Activated naive CD8-positive, alpha-beta T cell treated with anti-CD3 and anti-CD28 coated beads, Interleukin-2, amount 50 U/mL, for 24 hours (primary cell): ENCODE measurements around the gene OMD.
"Not testable (repeated sequence)": the region's sequence is repeated elsewhere in the genome, so short reads cannot be mapped to it uniquely, and the experiment has no call there.

ENCODE experiments used
- ATAC-seq: fragments of 150-1000 bp; cut with Tn5 transposase; one replicate; pipeline ENCODE4 v1.10.0; 2021
- DNase-seq: peaks from one replicate; pipeline ENCODE4 v3.0.0; 2021
- H3K27ac Mint-ChIP-seq: one replicate; pipeline ENCODE4 v1.8.0; 2021; ENCODE audit warnings: mild to moderate bottlenecking, mixed read lengths
- H3K27me3 Mint-ChIP-seq: one replicate; pipeline ENCODE4 v1.8.0; 2021; ENCODE audit warnings: mixed read lengths
- H3K36me3 Mint-ChIP-seq: one replicate; pipeline ENCODE4 v1.8.0; 2021; ENCODE audit warnings: low read depth, mixed read lengths
- H3K4me1 Mint-ChIP-seq: one replicate; pipeline ENCODE4 v1.8.0; 2021; ENCODE audit warnings: mixed read lengths
- H3K4me3 Mint-ChIP-seq: one replicate; pipeline ENCODE4 v1.8.0; 2021; ENCODE audit warnings: mild to moderate bottlenecking, moderate library complexity, mixed read lengths
- H3K9me3 Mint-ChIP-seq: one replicate; pipeline ENCODE4 v1.8.0; 2021; ENCODE audit warnings: mixed read lengths

OMD gene

DNA sequence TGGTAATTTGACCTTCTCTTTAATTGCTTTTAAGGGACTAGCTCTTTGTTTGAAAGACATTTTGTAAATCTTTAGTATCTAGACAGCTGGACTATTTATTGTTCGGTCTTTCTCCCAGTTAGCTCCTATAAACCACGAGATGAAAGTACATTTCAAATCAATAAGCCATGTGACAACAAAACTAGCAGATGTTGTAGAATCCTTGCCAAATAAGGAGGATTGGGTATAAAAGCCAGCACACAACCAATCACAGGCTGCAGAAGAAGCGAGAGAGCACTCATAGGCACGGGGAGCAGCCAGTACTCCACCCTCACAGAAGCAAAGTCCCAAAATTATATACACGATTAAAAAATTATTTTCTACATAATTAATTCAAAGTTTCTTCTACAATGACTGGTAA lies 8.1 kb upstream of the OMD start:
- no peak overlapping the region for H3K4me3 Mint-ChIP-seq
- H3K9me3 Mint-ChIP-seq: no peaks in the 10 kb centered on the region
- H3K27me3 Mint-ChIP-seq: no peaks in the 10 kb centered on the region
- peaks cover 7% of the 10 kb centered on the region for H3K36me3 Mint-ChIP-seq
- ATAC-seq (no peak), DNase-seq (no peak)
- no peak overlapping the region for H3K27ac Mint-ChIP-seq
- no peaks in the 10 kb centered on the region for H3K4me1 Mint-ChIP-seq

DNA sequence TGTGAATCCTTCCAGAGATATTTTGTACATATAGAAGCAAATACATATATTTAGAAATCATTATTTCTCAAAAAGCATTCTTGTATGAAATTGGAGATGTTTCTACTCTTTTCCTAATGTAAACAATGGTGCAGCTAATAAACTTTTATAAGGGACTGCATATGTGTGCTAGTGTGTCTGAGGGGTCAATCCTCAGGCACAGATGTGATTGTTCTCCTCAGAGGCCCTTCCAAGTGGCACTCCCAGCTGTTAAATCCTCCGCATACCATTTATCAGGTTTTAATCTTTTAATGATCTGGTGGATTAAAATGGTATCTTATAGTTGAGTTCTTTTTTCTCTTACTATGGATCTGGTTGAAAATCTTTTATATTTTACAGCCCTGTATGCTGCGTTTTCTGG lies 5.6 kb upstream of the OMD start:
- Mint-ChIP-seq H3K4me3 (no peak overlapping the region), H3K9me3 (no peaks in the 10 kb centered on the region), H3K36me3 (peaks cover 7% of the 10 kb centered on the region), H3K27me3 (no peaks in the 10 kb centered on the region), H3K27ac (no peak overlapping the region), H3K4me1 (no peaks in the 10 kb centered on the region)
- ATAC-seq: no peak
- DNase-seq: no peak

- Mint-ChIP-seq H3K27ac (no peak overlapping the region), H3K36me3 (peaks cover 5% of the 10 kb centered on the region), H3K4me3 (no peak overlapping the region), H3K9me3 (no peaks in the 10 kb centered on the region), H3K27me3 (no peaks in the 10 kb centered on the region), H3K4me1 (no peaks in the 10 kb centered on the region)
- ATAC-seq (no peak), DNase-seq (no peak)
Measured at GRCh38 chr9:92426501-92427145, 2.4 kb upstream of the OMD start.

DNA sequence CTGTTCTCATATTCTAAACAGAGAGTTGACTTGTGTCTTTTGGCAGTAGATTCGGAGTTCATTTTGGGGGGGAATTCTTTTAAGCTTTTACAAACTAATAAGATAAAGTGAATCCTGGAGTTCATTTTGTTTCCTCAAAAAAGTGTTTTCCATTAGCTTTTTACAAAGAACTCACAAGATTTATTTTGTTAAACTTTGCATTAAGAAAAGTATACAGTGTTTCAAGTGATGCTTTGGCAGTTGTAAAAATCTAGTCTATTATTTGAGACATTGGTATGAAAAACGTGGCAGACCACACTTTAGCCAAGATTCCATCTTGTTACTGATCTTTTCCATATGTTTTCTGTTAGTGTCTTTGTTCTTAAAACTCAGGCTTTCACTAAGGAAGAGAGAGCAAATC lies 1.2 kb upstream of the OMD start:
- no peak overlapping the region for H3K27ac Mint-ChIP-seq
- no peaks in the 10 kb centered on the region for H3K4me1 Mint-ChIP-seq
- no peak for ATAC-seq
- no peaks in the 10 kb centered on the region for H3K27me3 Mint-ChIP-seq
- H3K9me3 Mint-ChIP-seq: no peaks in the 10 kb centered on the region
- no peak overlapping the region for H3K4me3 Mint-ChIP-seq
- peaks cover 3% of the 10 kb centered on the region for H3K36me3 Mint-ChIP-seq
- DNase-seq: no peak

DNA sequence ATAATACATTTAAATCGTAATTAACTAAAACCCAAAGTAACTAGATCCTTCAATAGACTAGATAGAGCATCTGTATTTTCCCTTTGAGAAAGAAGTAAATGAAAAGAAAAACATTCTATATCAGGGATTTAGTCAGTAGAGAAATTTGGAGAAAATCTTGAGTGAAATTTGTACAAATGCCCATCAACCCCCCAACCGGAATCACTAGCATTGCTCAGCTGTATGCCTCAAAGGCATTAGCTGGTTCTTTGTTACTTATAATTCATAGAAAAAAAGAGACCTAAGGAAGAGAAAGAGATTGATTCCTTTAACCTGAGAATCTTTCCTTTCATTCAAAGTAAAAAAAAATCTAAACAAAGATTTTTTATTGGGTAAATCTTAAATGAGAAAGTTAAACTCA lies 659 bp downstream of the OMD start:
- Mint-ChIP-seq H3K4me3 (no peak overlapping the region), H3K27me3 (no peaks in the 10 kb centered on the region), H3K36me3 (no peaks in the 10 kb centered on the region), H3K4me1 (no peaks in the 10 kb centered on the region), H3K9me3 (no peaks in the 10 kb centered on the region), H3K27ac (no peak overlapping the region)
- no peak for DNase-seq
- ATAC-seq: no peak

- no peak for ATAC-seq
Measured at GRCh38 chr9:92422611-92423338, 1.5 kb downstream of the OMD start.

DNA sequence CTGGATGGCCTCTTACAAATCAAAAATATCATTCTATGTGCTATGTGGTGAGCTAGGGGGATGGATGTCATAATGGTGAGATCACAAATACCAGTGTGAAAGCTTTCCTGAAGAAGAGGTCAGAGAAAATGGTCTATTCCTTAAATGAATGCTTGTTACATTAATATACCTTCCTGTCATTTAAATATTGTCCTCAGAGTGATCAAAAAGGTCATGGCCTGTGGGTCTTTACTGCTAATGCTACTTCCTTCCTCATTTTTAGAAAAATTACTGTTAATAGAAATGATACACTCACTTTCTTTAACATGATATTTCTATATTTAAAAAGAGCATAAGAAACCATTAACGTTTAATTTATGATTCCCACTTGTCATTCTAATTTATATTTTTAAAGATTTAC lies 9.7 kb downstream of the OMD start:
- DNase-seq: no peak
- ATAC-seq: no peak
- H3K36me3 Mint-ChIP-seq: no peaks in the 10 kb centered on the region
- no peak overlapping the region for H3K27ac Mint-ChIP-seq
- no peaks in the 10 kb centered on the region for H3K4me1 Mint-ChIP-seq
- H3K27me3 Mint-ChIP-seq: no peaks in the 10 kb centered on the region
- no peaks in the 10 kb centered on the region for H3K9me3 Mint-ChIP-seq
- H3K4me3 Mint-ChIP-seq: no peak overlapping the region

More at GRCh38 chr9:92422611-92423338, 1.5 kb downstream of the OMD start:
- DNase-seq: no peak
- no peaks in the 10 kb centered on the region for H3K36me3 Mint-ChIP-seq
- no peaks in the 10 kb centered on the region for H3K4me1 Mint-ChIP-seq
- no peaks in the 10 kb centered on the region for H3K9me3 Mint-ChIP-seq
- no peak overlapping the region for H3K27ac Mint-ChIP-seq
- H3K27me3 Mint-ChIP-seq: no peaks in the 10 kb centered on the region
- H3K4me3 Mint-ChIP-seq: no peak overlapping the region

GRCh38 chr9:92411157-92411556 lies 13.1 kb downstream of the OMD start:
- H3K36me3 Mint-ChIP-seq, H3K4me3 Mint-ChIP-seq, H3K27me3 Mint-ChIP-seq, ATAC-seq, H3K27ac Mint-ChIP-seq, H3K9me3 Mint-ChIP-seq, DNase-seq: not testable (repeated sequence)
- peaks cover 12% of the 10 kb centered on the region for H3K4me1 Mint-ChIP-seq

DNA sequence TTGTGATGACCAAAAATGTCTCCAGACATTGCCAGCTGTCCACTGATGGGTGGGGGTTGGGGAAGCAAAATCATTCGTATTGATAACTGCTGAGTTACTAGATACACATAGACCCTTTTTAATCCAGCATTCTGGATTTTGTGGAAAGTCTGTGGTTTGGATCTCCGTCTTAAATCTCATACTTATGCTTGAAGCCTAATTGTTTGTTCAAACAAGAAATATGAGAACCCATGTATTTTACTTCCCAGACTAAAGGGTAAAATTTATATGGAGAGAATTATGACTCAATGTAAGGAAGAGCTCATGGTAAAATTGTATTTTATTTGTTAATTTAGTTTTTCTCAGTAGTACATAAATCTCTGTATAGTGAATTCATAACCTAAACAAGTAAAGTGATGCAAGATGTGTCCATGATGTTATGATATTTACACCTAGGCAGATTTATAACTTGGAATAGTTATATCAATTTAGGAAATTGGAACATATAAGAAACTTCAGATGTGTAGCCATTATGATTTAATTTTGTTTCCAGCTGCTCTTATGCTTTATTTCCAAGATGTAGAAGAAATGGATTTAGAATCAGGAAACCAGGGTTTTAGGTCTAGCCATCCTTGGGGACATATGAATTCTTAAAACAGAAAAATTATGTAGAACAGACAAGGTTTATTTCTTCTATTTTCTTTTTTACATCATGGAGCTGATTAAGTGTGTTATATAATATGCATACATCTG lies 15.4 kb downstream of the OMD start:
- H3K9me3 Mint-ChIP-seq: no peaks in the 10 kb centered on the region
- no peak overlapping the region for H3K27ac Mint-ChIP-seq
- ATAC-seq (no peak), DNase-seq (no peak)
- H3K4me3 Mint-ChIP-seq: no peak overlapping the region
- no peaks in the 10 kb centered on the region for H3K27me3 Mint-ChIP-seq
- peaks cover 25% of the 10 kb centered on the region for H3K4me1 Mint-ChIP-seq
- H3K36me3 Mint-ChIP-seq: no peaks in the 10 kb centered on the region

DNA sequence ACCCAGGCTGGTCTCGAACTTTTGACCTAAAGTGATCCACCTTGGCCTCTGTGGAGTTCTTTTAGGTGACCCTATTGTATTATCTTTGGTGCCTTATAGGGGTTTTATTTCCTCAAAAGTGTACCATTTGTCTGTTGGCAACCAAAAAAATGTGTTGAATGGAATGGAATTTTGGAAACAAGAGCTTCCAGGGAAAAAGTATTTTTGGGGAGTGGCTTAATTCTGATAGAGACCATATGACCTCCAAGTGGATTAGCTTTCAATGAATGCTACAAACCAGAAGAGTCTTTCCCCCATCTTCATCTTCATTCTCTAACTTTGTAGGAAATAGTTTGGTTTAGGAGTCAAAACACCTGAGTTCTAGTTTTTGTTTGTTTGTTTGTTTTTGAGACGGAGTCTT lies 16.5 kb downstream of the OMD start:
- Mint-ChIP-seq H3K4me3 (no peak overlapping the region), H3K27ac (no peak overlapping the region), H3K9me3 (no peaks in the 10 kb centered on the region), H3K27me3 (no peaks in the 10 kb centered on the region), H3K36me3 (no peaks in the 10 kb centered on the region), H3K4me1 (peaks cover 25% of the 10 kb centered on the region)
- ATAC-seq (no peak), DNase-seq (no peak)

GRCh38 chr9:92406477-92406876 lies 17.8 kb downstream of the OMD start:
- Mint-ChIP-seq H3K4me3 (no peak overlapping the region), H3K27ac (peak overlapping the region; percentile 2), H3K4me1 (peaks cover 34% of the 10 kb centered on the region), H3K36me3 (no peaks in the 10 kb centered on the region), H3K9me3 (no peaks in the 10 kb centered on the region), H3K27me3 (no peaks in the 10 kb centered on the region)
- peak; percentile 12 for DNase-seq
- ATAC-seq: peak; percentile 67

DNA sequence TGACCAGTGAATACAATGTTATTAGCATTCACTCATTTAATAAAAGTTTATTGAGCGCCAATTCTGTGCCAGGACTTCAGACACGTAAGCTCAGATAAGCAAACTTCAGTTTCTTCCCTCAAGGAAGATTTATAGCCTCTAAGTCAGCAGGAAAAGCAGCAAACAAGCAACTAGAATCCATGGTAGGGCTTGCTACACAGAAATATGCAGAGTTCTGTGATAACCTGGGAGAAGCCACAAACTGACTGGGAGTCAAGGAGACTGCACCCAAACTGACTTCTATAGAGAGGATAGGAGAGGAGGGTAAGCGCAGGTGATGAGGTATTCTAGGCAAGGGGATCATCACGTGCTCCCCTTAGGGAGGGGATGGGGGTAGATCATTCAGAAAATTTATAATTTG lies 18.5 kb downstream of the OMD start:
- H3K4me1 Mint-ChIP-seq: peaks cover 34% of the 10 kb centered on the region
- DNase-seq (no peak), ATAC-seq (no peak)
- H3K27ac Mint-ChIP-seq: no peak overlapping the region
- no peaks in the 10 kb centered on the region for H3K9me3 Mint-ChIP-seq
- no peaks in the 10 kb centered on the region for H3K36me3 Mint-ChIP-seq
- no peak overlapping the region for H3K4me3 Mint-ChIP-seq
- no peaks in the 10 kb centered on the region for H3K27me3 Mint-ChIP-seq

- Mint-ChIP-seq H3K36me3 (no peaks in the 10 kb centered on the region), H3K4me3 (no peak within 1 kb of the TSS), H3K9me3 (no peaks in the 10 kb centered on the region), H3K27ac (no peak within 1 kb of the TSS), H3K27me3 (no peaks in the 10 kb centered on the region), H3K4me1 (peaks cover 34% of the 10 kb centered on the region)
- ATAC-seq (no peak), DNase-seq (no peak)
Measured at GRCh38 chr9:92404042-92404836, 20.0 kb downstream of the OMD start, which contains the start of gene OGN. Gene OGN, minus strand, starts transcription at chr9:92404578. Its CDS starts 1,171 bp downstream, at chr9:92403407.
